K562 (cell line): Measurements from ENCODE around the gene PBRM1. TPM values are rescaled to one million over a fixed set of nuclear protein-coding genes. Genes with fewer than 3 reads are reported as not detected.

Experiments used
- ATAC-seq: fragments of 200-7000 bp; cut with Tn5 transposase; 3 replicates; pipeline ENCODE4 v1.9.1; 2020; ENCODE audit warnings: moderate library complexity
- BruUV-seq: library from RNA; stranded (reverse); fragments of 400-500 nt; replicated peaks from 2 replicates; lab custom pipeline; 2021; lab: Mats Ljungman, UMichigan
- CTCF ChIA-PET: fragments of 300-600 bp; formaldehyde crosslinking; extraction: SDS; loops from one replicate; lab custom pipeline; 2021; ENCODE audit warnings: low intra/inter-chr PET ratio; lab: Yijun Ruan, JAX
- POLR2A ChIA-PET: fragments of 300-600, 350-650 bp; sonication (Branson Sonifier 250); formaldehyde crosslinking; extraction: SDS; loops from one replicate; lab custom pipeline; 2021; ENCODE audit warnings: antibody characterized with exemption, inconsistent platforms; lab: Yijun Ruan, JAX
- DNase-seq, 4 experiments: peaks; one replicate each; pipeline versions ENCODE4 v3.0.0 to v3.0.0-alpha.2; 2011 to 2018; ENCODE audit warnings: low spot score in 3 of 4, mixed read lengths in 3 of 4; ENCODE audit errors: extremely low read depth in 1 of 4
- FAIRE-seq: peaks from 2 replicates; lab custom pipeline; 2011; peaks lifted over from hg19 to GRCh38; lab: Jason Lieb, UNC
- H2AFZ ChIP-seq: 2 replicates; pipeline ENCODE4 v1.6.0; 2011; ENCODE audit warnings: low read depth, low read length, control low read depth, inconsistent platforms
- H3K27ac ChIP-seq: fragments of 200-600 bp; 3 replicates; pipeline ENCODE4 v1.8.0; 2011; ENCODE audit warnings: low read depth, mild to moderate bottlenecking, control low read depth, inconsistent platforms, low read length, moderate library complexity, mixed read lengths; ENCODE audit errors: extremely low read depth
- H3K27me3 ChIP-seq, 2 experiments: fragments of 300-600 bp in 1 of 2; 2 replicates in 1 of 2; 3 replicates in 1 of 2; pipeline versions ENCODE4 v1.6.0 to v1.8.0; 2011; ENCODE audit warnings: inconsistent platforms in 2 of 2, low read length in 2 of 2, mild to moderate bottlenecking in 1 of 2, mixed read lengths in 1 of 2, moderate library complexity in 1 of 2; ENCODE audit not compliant: control insufficient read depth in 2 of 2, insufficient read depth in 2 of 2
- H3K36me3 ChIP-seq: fragments of 300-600 bp; 3 replicates; pipeline ENCODE4 v1.8.0; 2011; ENCODE audit warnings: mild to moderate bottlenecking, low read length, inconsistent platforms; ENCODE audit not compliant: control insufficient read depth, insufficient read depth
- H3K4me1 ChIP-seq, 2 experiments: fragments of 200-600 bp in 1 of 2; replicated peaks in 1 of 2; 2 replicates in 1 of 2; 3 replicates in 1 of 2; pipeline versions ENCODE4 v1.5.1 to v1.8.0; 2011; ENCODE audit warnings: inconsistent platforms in 2 of 2, low read length in 2 of 2, mild to moderate bottlenecking in 1 of 2, mixed read lengths in 1 of 2, moderate library complexity in 1 of 2; ENCODE audit not compliant: control insufficient read depth in 2 of 2, insufficient read depth in 2 of 2
- H3K4me2 ChIP-seq: 2 replicates; pipeline ENCODE4 v1.6.1; 2011; ENCODE audit warnings: low read length, control low read depth, inconsistent platforms, mixed read lengths; ENCODE audit not compliant: insufficient read depth
- H3K4me3 ChIP-seq: fragments of 200-600 bp; sonication (generic), shearing (Covaris generic); 2 replicates; pipeline ENCODE4 v1.5.1; 2016; ENCODE audit warnings: control low read depth, inconsistent platforms
- H3K79me2 ChIP-seq: fragments of 200-600 bp; 3 replicates; pipeline ENCODE4 v1.8.0; 2011; ENCODE audit warnings: low read length, inconsistent platforms; ENCODE audit not compliant: control insufficient read depth, insufficient read depth
- H3K9ac ChIP-seq, 2 experiments: 2 replicates each; pipeline versions ENCODE4 v1.6.0 to v1.6.1; 2011; ENCODE audit warnings: low read depth in 2 of 2, low read length in 2 of 2, control low read depth in 1 of 2, inconsistent platforms in 1 of 2, mild to moderate bottlenecking in 1 of 2, mixed read lengths in 1 of 2; ENCODE audit not compliant: insufficient read depth in 1 of 2
- H3K9me1 ChIP-seq: one replicate; pipeline ENCODE4 v1.6.0; 2011; ENCODE audit warnings: inconsistent platforms, mild to moderate bottlenecking, low read length, moderate library complexity; ENCODE audit not compliant: control insufficient read depth, insufficient read depth
- H3K9me3 ChIP-seq: replicated peaks from 2 replicates; pipeline ENCODE4 v1.5.1; 2011; ENCODE audit warnings: low read depth, low read length, inconsistent platforms; ENCODE audit not compliant: control insufficient read depth, insufficient read depth
- H4K20me1 ChIP-seq: replicated peaks from 2 replicates; pipeline ENCODE4 v1.6.1; 2011; ENCODE audit warnings: low read length, inconsistent platforms, mixed read lengths; ENCODE audit not compliant: control insufficient read depth, insufficient read depth
- ARID2 ChIP-seq: fragments of 450-650 bp; IDR thresholded peaks from 2 replicates; pipeline ENCODE4 v1.6.1; 2017; ENCODE audit warnings: antibody characterized with exemption, mild to moderate bottlenecking
- ESRRA ChIP-seq: fragments of 450-650 bp; IDR thresholded peaks from 2 replicates; pipeline ENCODE4 v1.6.1; 2014; ENCODE audit warnings: low read depth, mild to moderate bottlenecking, moderate library complexity, borderline replicate concordance
- FIP1L1 ChIP-seq: fragments of 200-400 bp; formaldehyde crosslinking; IDR thresholded peaks from 2 replicates; pipeline ENCODE4 v1.6.1; 2018; ENCODE audit warnings: mild to moderate bottlenecking, low read depth, low read length; ENCODE audit not compliant: poor library complexity, severe bottlenecking
- HSF4 ChIP-seq: fragments of 250-450 bp; sonication (Bioruptor Pico); IDR thresholded peaks from 2 replicates; pipeline ENCODE4 v2.1.2; 2022; ENCODE audit warnings: mild to moderate bottlenecking, moderate library complexity, borderline replicate concordance
- MAFG ChIP-seq: fragments of 450-650 bp; conservative IDR thresholded peaks from 2 replicates; pipeline ENCODE4 v1.6.1; 2016; ENCODE audit warnings: missing genetic modification characterization, missing compliant biosample characterization
- PTRF ChIP-seq: fragments of 450-650 bp; IDR thresholded peaks from 2 replicates; pipeline ENCODE4 v1.6.1; 2016; ENCODE audit warnings: mild to moderate bottlenecking, missing genetic modification characterization, missing compliant biosample characterization
- RBM15 ChIP-seq: fragments of 200-400 bp; formaldehyde crosslinking; IDR thresholded peaks from 2 replicates; pipeline ENCODE4 v1.6.1; 2018; ENCODE audit warnings: mild to moderate bottlenecking, low read length, moderate library complexity; ENCODE audit not compliant: insufficient read depth
- RBM25 ChIP-seq: fragments of 200-400 bp; formaldehyde crosslinking; IDR thresholded peaks from 2 replicates; pipeline ENCODE4 v1.6.1; 2018; ENCODE audit warnings: low read length, low read depth, moderate library complexity; ENCODE audit not compliant: severe bottlenecking
- RBM39 ChIP-seq: fragments of 200-400 bp; formaldehyde crosslinking; optimal IDR thresholded peaks from 2 replicates; pipeline ENCODE3; 2018; ENCODE audit warnings: low read depth, low read length
- SMAD4 ChIP-seq: fragments of 250-450 bp; sonication (Bioruptor Pico); conservative IDR thresholded peaks from 2 replicates; pipeline ENCODE4 v1.8.0; 2021; ENCODE audit warnings: inconsistent platforms, mild to moderate bottlenecking, moderate library complexity
- YY1 ChIP-seq, 3 experiments: IDR thresholded peaks; 2 replicates each; pipeline ENCODE4 v1.6.1; 2011; ENCODE audit warnings: low read length in 2 of 3, mild to moderate bottlenecking in 2 of 3, moderate library complexity in 2 of 3, borderline replicate concordance in 1 of 3, control low read depth in 1 of 3, low read depth in 1 of 3; ENCODE audit not compliant: insufficient read depth in 3 of 3, insufficient replicate concordance in 2 of 3, control insufficient read depth in 1 of 3, insufficient read length in 1 of 3; ENCODE audit errors: extremely low read depth in 1 of 3
- WGBS: fragments of 100-300 bp; shearing (Covaris generic); methylation state at CpG from one replicate; pipeline ENCODE4 v1.1.6; 2016; ENCODE audit warnings: low coverage, mixed read lengths; ENCODE audit not compliant: insufficient coverage; ENCODE audit errors: missing lambda C conversion rate; 5-methylcytosine and 5-hydroxymethylcytosine counted together
- in situ Hi-C: fragments of 300-500 bp; cut with MboI; formaldehyde crosslinking; loops from 4 replicates; pipeline ENCODE4 v1.15.0; 2018; ENCODE audit warnings: inconsistent platforms, mixed read lengths
- intact Hi-C: fragments of 100-400 bp; cut with micrococcal nuclease; formaldehyde crosslinking; loops from 2 replicates; pipeline ENCODE4 v1.14.2; 2022
- polyA plus RNA-seq, 8 experiments: library from polyadenylated mRNA; depleted of rRNA in 4 of 8; stranded (reverse) in 5 of 8; unstranded in 3 of 8; fragments of >200 nt; fragmentation: Nextera tagmentation in 2 of 8; fragmentation: Illumina TruSeq in 1 of 8; extraction: Ambion mirVana in 2 of 8; extraction: Trizol in 1 of 8; gene quantifications; 2 replicates each; pipeline versions ENCODE4 v1.2.1 to v1.2.3, GENCODE V29; 2011 to 2014; ENCODE audit warnings: inconsistent platforms in 1 of 8, missing spikeins in 1 of 8
- total RNA-seq, 7 experiments: library from RNA; depleted of rRNA in 6 of 7; stranded (reverse); fragments of >200 nt in 6 of 7; fragmentation: Illumina TruSeq in 2 of 7; extraction: Trizol in 2 of 7; gene quantifications; 2 replicates each; pipeline versions ENCODE4 v1.2.1 to v1.2.3, GENCODE V29; 2011 to 2021; ENCODE audit warnings: low replicate concordance in 1 of 7
- TF ChIP-seq, protein P1 (sequence below): sonication (generic); formaldehyde crosslinking; IDR thresholded peaks from 2 replicates; pipeline ENCODE4 v1.8.0; 2022; ENCODE audit warnings: mild to moderate bottlenecking, missing genetic modification reagents
- TF ChIP-seq, protein P2 (sequence below), 2 experiments: IDR thresholded peaks; 2 replicates each; pipeline ENCODE4 v1.6.1; 2011; ENCODE audit warnings: borderline replicate concordance in 1 of 2, control low read depth in 1 of 2, low read depth in 1 of 2, low read length in 1 of 2, mild to moderate bottlenecking in 1 of 2, mixed read lengths in 1 of 2, moderate library complexity in 1 of 2; ENCODE audit not compliant: insufficient read depth in 1 of 2, insufficient read length in 1 of 2, poor library complexity in 1 of 2, severe bottlenecking in 1 of 2; ENCODE audit errors: extremely low read depth in 1 of 2

PBRM1 gene
- total and polyA plus RNA-seq, 9 of the 15 experiments (the other 6 are each of a cell fraction or from before 2014, with no cell fraction given) = 3.9 to 31.8 (median 19.0) TPM

DNA sequence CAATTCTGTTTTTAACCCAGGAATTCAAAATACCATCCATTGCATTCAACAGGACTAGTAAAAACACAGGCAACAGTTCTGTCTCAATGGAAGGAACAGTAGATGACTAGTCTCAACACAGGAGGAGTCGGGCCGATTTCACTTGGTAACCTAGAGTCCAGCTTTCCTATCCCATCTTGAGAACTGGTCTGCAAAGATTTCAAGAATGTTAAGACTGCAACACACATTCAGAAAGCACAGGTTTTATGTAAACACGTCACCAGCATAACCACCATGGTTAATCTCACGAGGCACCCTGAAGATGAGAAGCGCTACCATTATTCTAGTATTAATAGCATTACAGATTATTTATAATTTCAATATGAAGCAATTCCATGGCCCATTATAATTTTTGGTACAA is 127.3 kb downstream of the PBRM1 start (continued):
- TF ChIP-seq YY1 (IDR thresholded peaks at IDR 0.05; ENCODE audit: borderline replicate concordance in 1 of 3, control insufficient read depth in 1 of 3, extremely low read depth in 1 of 3, insufficient read depth in 3 of 3, insufficient read length in 1 of 3, insufficient replicate concordance in 2 of 3, low read depth in 1 of 3, low read length in 2 of 3) (no peak), RBM25 (no peak), PTRF (tag) (no peak), HSF4 (CRISPR knock-in tag) (no peak), MAFG (tag) (no peak), RBM15 (no peak), ARID2 (no peak)
- TF ChIP-seq, protein P1, sequence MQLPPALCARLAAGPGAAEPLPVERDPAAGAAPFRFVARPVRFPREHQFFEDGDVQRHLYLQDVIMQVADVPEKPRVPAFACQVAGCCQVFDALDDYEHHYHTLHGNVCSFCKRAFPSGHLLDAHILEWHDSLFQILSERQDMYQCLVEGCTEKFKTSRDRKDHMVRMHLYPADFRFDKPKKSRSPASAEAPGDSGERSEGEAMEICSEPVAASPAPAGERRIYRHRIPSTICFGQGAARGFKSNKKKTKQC (CRISPR knock-in tag) = no peak

DNA sequence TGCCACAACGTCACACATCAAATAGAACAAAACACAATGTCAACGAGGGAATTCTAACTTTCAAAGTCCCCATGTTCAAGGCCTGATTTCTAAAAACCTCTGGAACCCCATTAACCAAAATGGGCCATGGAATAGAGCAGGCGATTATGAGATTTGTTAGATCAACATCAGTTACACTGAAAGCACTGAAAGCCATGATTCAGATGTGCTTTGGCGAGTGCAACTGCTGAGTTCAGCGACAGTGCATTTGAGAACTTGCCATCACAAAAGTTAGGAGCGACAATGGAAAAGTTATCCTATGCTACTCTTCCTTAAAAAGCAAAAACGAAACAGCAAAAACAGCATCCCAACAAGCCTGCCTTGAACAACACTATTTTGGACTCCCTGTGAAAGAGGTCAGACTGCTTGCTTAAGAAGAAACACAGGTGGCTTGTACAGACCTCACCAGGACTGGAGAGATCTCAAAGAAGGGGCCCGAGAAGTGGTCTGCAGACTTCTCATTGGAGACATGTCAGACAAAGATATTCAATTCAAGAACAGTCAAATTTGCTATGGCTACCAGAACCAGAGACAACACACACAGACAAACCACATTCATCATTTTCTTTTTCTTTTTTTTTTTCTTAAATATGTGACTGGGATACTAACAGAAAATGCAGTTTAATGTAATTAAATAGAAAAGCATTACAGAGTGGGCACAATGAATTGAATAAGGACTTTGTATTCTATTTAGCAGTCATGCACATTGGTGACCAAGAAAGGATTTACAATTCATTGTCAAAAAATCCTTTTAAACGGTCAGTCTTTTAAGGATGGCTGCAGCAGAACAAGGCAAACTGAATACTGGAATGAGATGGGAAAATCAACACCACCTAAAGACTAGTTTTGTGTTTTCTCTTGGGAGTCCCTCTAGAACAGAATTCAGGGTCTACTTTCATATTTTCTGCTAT is 128.4 kb downstream of the PBRM1 start:
- CTCF ChIA-PET = no interaction called here
- no TSS peak for BruUV-seq
- TF ChIP-seq, protein P2, sequence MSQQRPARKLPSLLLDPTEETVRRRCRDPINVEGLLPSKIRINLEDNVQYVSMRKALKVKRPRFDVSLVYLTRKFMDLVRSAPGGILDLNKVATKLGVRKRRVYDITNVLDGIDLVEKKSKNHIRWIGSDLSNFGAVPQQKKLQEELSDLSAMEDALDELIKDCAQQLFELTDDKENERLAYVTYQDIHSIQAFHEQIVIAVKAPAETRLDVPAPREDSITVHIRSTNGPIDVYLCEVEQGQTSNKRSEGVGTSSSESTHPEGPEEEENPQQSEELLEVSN (IDR thresholded peaks at IDR 0.05; ENCODE audit: borderline replicate concordance in 1 of 2, extremely low read depth in 1 of 2, insufficient read depth in 1 of 2, insufficient read length in 1 of 2, low read depth in 1 of 2, low read length in 1 of 2, poor library complexity in 1 of 2, severe bottlenecking in 1 of 2) = no peak
- TF ChIP-seq ESRRA = no peak
- no peak for TF ChIP-seq FIP1L1
- no peak for TF ChIP-seq RBM39
- TF ChIP-seq SMAD4 (CRISPR knock-in tag) = no peak

More for the DNA sequence above, 128.4 kb downstream of the PBRM1 start:
- H3K4me3 ChIP-seq = no peak overlapping the region
- FAIRE-seq (no peak), ATAC-seq (no peak), DNase-seq (no peak)
- intact Hi-C loops = no loop called here
- no peak overlapping the region for H2AFZ ChIP-seq
- H3K27ac ChIP-seq = no peak overlapping the region
- no peaks in the 10 kb centered on the region for H3K9me3 ChIP-seq
- no peak overlapping the region for H3K4me2 ChIP-seq
- H3K4me1 ChIP-seq = peaks cover 0 to 4% of the 10 kb centered on the region in 2 experiments; a peak in 2 of 5 replicates
- H3K9me1 ChIP-seq = no peaks in the 10 kb centered on the region
- in situ Hi-C loops = no loop called here
- H3K9ac ChIP-seq = no peak overlapping the region
- no peaks in the 10 kb centered on the region for H3K79me2 ChIP-seq
- 0 out of 2 replicates have a peak, but pooled peaks cover 4% of the 10 kb centered on the region for H4K20me1 ChIP-seq
- no peaks in the 10 kb centered on the region for H3K27me3 ChIP-seq
- 88% methylated on average over 8 of the region's 9 CpGs for WGBS
- peaks cover 58% of the 10 kb centered on the region for H3K36me3 ChIP-seq
- POLR2A ChIA-PET = interaction anchor here (0.6 kb wide), 2 partner anchors 12 to 114 kb away, joined by 4 read pairs; no protein-coding TSS in a partner anchor
